Glutamatergic neuron (in vitro differentiated cells): Measurements from ENCODE around the gene STAP2. TPM values are rescaled to one million over a fixed set of nuclear protein-coding genes. Genes with fewer than 3 reads are reported as not detected.
A peak's percentile ranks its signal among the peaks of the same experiment; 100 is the strongest.

ENCODE experiments used
- DNase-seq: peaks from one replicate; pipeline ENCODE4 v3.0.0; 2022
- H3K27ac Mint-ChIP-seq: one replicate; pipeline ENCODE4 v1.8.0; 2020; ENCODE audit warnings: mild to moderate bottlenecking, mixed read lengths, inconsistent platforms; ENCODE audit not compliant: unreplicated experiment
- H3K27me3 Mint-ChIP-seq: one replicate; pipeline ENCODE4 v1.8.0; 2020; ENCODE audit warnings: mild to moderate bottlenecking, moderate library complexity, mixed read lengths, inconsistent platforms; ENCODE audit not compliant: unreplicated experiment
- H3K36me3 Mint-ChIP-seq: one replicate; pipeline ENCODE4 v1.8.0; 2020; ENCODE audit warnings: mild to moderate bottlenecking, mixed read lengths, inconsistent platforms; ENCODE audit not compliant: unreplicated experiment
- H3K4me1 Mint-ChIP-seq: one replicate; pipeline ENCODE4 v1.8.0; 2020; ENCODE audit warnings: mild to moderate bottlenecking, low read depth, mixed read lengths, inconsistent platforms; ENCODE audit not compliant: unreplicated experiment
- H3K4me3 Mint-ChIP-seq: one replicate; pipeline ENCODE4 v1.8.0; 2020; ENCODE audit warnings: mild to moderate bottlenecking, mixed read lengths, inconsistent platforms; ENCODE audit not compliant: unreplicated experiment
- H3K9me3 Mint-ChIP-seq: one replicate; pipeline ENCODE4 v1.8.0; 2020; ENCODE audit warnings: mild to moderate bottlenecking, moderate library complexity, mixed read lengths, inconsistent platforms; ENCODE audit not compliant: unreplicated experiment
- CTCF ChIP-seq: fragments of 200-600 bp; sonication (generic); IDR thresholded peaks from one replicate; pipeline ENCODE4 v1.5.0; 2021; ENCODE audit not compliant: partially characterized antibody, unreplicated experiment
- total RNA-seq: library from RNA; stranded (reverse); fragmentation: NEBNext Ultra II Directional; extraction: Animal tissue kit (Norgen Biotek cat#: 25700); gene quantifications from one replicate; pipeline ENCODE4 v1.2.1, GENCODE V29; 2021; ENCODE audit not compliant: unreplicated experiment

The STAP2 gene
- total RNA-seq, 1 donor from 2014 or later: 18.1 TPM

DNA sequence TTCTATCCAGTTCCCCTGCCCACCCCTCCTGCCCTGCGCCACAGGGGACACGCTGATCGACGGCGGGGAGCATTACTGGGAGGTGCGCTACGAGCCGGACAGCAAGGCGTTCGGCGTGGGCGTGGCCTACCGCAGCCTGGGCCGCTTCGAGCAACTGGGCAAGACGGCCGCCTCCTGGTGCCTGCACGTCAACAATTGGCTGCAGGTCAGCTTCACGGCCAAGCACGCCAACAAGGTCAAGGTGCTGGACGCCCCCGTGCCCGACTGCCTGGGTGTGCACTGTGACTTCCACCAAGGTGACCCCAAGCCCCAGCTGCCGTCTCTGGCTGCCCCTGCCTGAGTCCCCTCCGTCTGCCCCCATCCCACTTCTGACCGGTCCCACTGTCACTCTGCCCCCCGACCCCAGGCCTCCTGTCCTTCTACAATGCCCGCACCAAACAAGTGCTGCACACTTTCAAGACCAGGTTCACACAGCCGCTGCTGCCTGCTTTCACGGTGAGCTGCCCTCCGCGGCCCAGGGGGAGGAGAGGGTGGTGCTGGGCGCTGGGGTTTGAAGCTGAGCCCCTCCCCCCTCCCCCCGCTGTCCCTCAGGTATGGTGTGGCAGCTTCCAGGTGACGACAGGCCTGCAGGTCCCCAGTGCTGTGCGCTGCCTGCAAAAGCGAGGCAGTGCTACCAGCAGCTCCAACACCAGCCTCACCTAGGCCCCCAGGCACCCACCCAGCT, 15.5 kb downstream of the STAP2 start:
- H3K27ac Mint-ChIP-seq: no peak overlapping the region
- no peak overlapping the region for H3K4me3 Mint-ChIP-seq
- no peak for DNase-seq
- peaks cover 24% of the 10 kb centered on the region for H3K36me3 Mint-ChIP-seq
- peaks cover 20% of the 10 kb centered on the region for H3K9me3 Mint-ChIP-seq
- peaks cover 3% of the 10 kb centered on the region for H3K4me1 Mint-ChIP-seq
- TF ChIP-seq CTCF: no peak
- peaks cover 21% of the 10 kb centered on the region for H3K27me3 Mint-ChIP-seq

DNA sequence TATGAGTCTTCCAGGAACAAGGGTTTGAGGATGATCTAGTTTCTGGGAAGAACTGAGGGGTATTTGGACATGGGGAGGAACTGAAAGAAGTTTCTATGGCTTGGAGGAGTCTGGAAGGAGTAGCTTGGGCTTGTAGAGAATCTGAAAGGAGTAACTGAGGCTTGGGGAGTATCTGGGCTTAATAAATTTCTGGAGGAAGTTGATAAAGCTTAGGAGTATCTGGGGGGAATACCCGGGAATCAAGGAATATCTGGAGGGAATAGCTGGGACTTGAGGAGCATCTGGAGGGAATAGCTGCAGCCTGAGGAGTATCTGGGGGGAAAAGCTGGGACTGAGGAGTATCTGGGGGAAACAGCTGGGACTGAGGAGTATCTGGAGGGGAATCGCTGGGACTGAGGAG, 18.2 kb downstream of the STAP2 start:
- TF ChIP-seq CTCF: no peak
- Mint-ChIP-seq H3K27me3 (peaks cover 5% of the 10 kb centered on the region), H3K27ac (no peak overlapping the region), H3K4me1 (no peaks in the 10 kb centered on the region), H3K4me3 (no peak overlapping the region), H3K36me3 (peaks cover 27% of the 10 kb centered on the region), H3K9me3 (peaks cover 15% of the 10 kb centered on the region)
- no peak for DNase-seq

- no peak for DNase-seq
- Mint-ChIP-seq H3K36me3 (peaks cover 27% of the 10 kb centered on the region), H3K27ac (no peak overlapping the region), H3K4me3 (peak overlapping the region; percentile 4), H3K4me1 (no peaks in the 10 kb centered on the region), H3K9me3 (peaks cover 14% of the 10 kb centered on the region), H3K27me3 (peaks cover 4% of the 10 kb centered on the region)
- TF ChIP-seq CTCF: no peak
Observed at GRCh38 chr19:4319067-4319718, 19.4 kb downstream of the STAP2 start.

DNA sequence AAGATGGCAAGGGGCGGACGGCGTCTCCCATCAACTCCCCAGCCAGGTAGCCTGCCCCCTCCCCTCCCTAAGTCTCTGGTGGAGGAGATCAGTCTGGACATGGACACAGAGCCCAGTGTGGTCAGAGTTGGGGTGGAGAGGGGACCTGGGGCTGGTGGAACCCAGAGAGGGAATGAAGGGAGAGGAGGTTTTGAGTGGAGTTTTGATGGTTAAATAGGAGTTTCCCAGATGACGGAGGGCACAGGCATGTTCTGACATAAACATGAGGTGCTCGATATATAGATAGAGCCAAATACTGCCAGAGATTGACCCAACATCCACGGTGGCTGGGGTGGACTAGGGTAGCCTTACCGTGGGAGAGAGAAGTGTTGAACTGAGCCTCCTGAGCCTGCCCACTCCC, 20.2 kb downstream of the STAP2 start:
- no peak for TF ChIP-seq CTCF
- Mint-ChIP-seq H3K9me3 (peaks cover 14% of the 10 kb centered on the region), H3K4me1 (no peaks in the 10 kb centered on the region), H3K27ac (no peak overlapping the region), H3K27me3 (peaks cover 4% of the 10 kb centered on the region), H3K36me3 (peaks cover 27% of the 10 kb centered on the region), H3K4me3 (no peak overlapping the region)
- no peak for DNase-seq

DNA sequence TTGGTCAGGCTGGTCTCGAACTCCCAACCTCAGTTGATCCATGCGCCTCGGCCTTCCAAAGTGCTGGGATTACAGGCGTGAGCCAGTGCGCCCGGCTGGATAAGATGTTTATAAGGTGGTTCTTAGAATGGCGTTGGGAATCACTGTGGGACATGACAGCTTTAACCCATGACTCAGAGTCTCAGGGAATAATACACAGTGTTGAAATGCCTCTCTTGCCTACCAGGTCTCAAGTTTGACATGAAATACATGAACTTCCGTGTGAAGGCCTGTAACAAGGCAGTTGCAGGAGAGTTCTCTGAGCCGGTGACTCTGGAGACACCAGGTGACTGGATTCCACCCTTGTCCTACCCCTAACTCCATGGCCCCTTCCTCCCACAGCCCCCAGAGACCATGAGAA, 21.7 kb downstream of the STAP2 start:
- no peak overlapping the region for H3K27ac Mint-ChIP-seq
- peaks cover 27% of the 10 kb centered on the region for H3K36me3 Mint-ChIP-seq
- TF ChIP-seq CTCF: no peak
- no peak overlapping the region for H3K4me3 Mint-ChIP-seq
- no peaks in the 10 kb centered on the region for H3K4me1 Mint-ChIP-seq
- H3K27me3 Mint-ChIP-seq: peaks cover 4% of the 10 kb centered on the region
- H3K9me3 Mint-ChIP-seq: peaks cover 14% of the 10 kb centered on the region
- no peak for DNase-seq
